HL-60 (cell line): ENCODE results near the gene GMEB2.

ENCODE experiments used
- DNase-seq, 2 experiments: peaks; one replicate each; pipeline ENCODE4 v3.0.0-alpha.2; 2010 to 2020; ENCODE audit warnings: low read depth in 1 of 2, low spot score in 1 of 2
- H3K27ac ChIP-seq: fragments of 250-450 bp; sonication (Bioruptor Pico); replicated peaks from 2 replicates; pipeline ENCODE4 v1.5.1; 2020; ENCODE audit warnings: mild to moderate bottlenecking, moderate library complexity
- H3K27me3 ChIP-seq: fragments of 250-450 bp; sonication (Bioruptor Pico); 2 replicates; pipeline ENCODE4 v1.5.1; 2021; ENCODE audit warnings: mild to moderate bottlenecking, moderate library complexity; ENCODE audit not compliant: insufficient read depth, poor library complexity, severe bottlenecking
- H3K4me3 ChIP-seq: replicated peaks from 2 replicates; pipeline ENCODE4 v1.5.1; 2011; ENCODE audit warnings: mild to moderate bottlenecking, control low read depth, low read length; ENCODE audit not compliant: insufficient read depth
- GABPA ChIP-seq: IDR thresholded peaks from 2 replicates; pipeline ENCODE4 v1.6.1; 2012; ENCODE audit warnings: low read depth
- POLR2AphosphoS5 ChIP-seq: IDR thresholded peaks from 2 replicates; pipeline ENCODE4 v1.6.1; 2012; ENCODE audit warnings: low read depth
- REST ChIP-seq: IDR thresholded peaks from 2 replicates; pipeline ENCODE4 v1.6.1; 2012; ENCODE audit warnings: low read depth; ENCODE audit not compliant: insufficient replicate concordance
- SPI1 ChIP-seq: IDR thresholded peaks from 2 replicates; pipeline ENCODE4 v1.6.1; 2012; ENCODE audit warnings: low read depth, mild to moderate bottlenecking, borderline replicate concordance
- TF ChIP-seq, protein P1 (sequence below): IDR thresholded peaks from one replicate; pipeline ENCODE4 v1.5.1; 2011; ENCODE audit warnings: low read length, control low read depth, inconsistent platforms; ENCODE audit not compliant: insufficient read depth

GMEB2 gene

GRCh38 chr20:63570281-63571086 is 56.4 kb downstream of the GMEB2 start:
- no peak overlapping the region for H3K27ac ChIP-seq
- no peak overlapping the region for H3K4me3 ChIP-seq
- no peak for DNase-seq
- H3K27me3 ChIP-seq: peaks cover 50% of the 10 kb centered on the region
- TF ChIP-seq, protein P1, sequence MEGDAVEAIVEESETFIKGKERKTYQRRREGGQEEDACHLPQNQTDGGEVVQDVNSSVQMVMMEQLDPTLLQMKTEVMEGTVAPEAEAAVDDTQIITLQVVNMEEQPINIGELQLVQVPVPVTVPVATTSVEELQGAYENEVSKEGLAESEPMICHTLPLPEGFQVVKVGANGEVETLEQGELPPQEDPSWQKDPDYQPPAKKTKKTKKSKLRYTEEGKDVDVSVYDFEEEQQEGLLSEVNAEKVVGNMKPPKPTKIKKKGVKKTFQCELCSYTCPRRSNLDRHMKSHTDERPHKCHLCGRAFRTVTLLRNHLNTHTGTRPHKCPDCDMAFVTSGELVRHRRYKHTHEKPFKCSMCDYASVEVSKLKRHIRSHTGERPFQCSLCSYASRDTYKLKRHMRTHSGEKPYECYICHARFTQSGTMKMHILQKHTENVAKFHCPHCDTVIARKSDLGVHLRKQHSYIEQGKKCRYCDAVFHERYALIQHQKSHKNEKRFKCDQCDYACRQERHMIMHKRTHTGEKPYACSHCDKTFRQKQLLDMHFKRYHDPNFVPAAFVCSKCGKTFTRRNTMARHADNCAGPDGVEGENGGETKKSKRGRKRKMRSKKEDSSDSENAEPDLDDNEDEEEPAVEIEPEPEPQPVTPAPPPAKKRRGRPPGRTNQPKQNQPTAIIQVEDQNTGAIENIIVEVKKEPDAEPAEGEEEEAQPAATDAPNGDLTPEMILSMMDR: no peak
- TF ChIP-seq GABPA (no peak), REST (no peak), SPI1 (no peak)

- Histone ChIP-seq H3K4me3 (no peak overlapping the region), H3K27ac (no peak overlapping the region), H3K27me3 (peaks cover 47% of the 10 kb centered on the region)
- TF ChIP-seq POLR2AphosphoS5: no peak
- TF ChIP-seq REST: no peak
- TF ChIP-seq GABPA: no peak
- TF ChIP-seq, protein P1: no peak
- TF ChIP-seq SPI1: no peak
- peak in 1 of 2 experiments; percentile 32 for DNase-seq
These were observed 57.6 kb downstream of the GMEB2 start for GRCh38 chr20:63568986-63569949.

- no peak for DNase-seq
- TF ChIP-seq SPI1 (no peak), GABPA (no peak), POLR2AphosphoS5 (no peak), REST (no peak)
- TF ChIP-seq, protein P1: no peak
- H3K27me3 ChIP-seq: peaks cover 42% of the 10 kb centered on the region
- no peak overlapping the region; the same call in 1 of the 2 replicates for H3K27ac ChIP-seq
- H3K4me3 ChIP-seq: no peak overlapping the region; the same call in 1 of the 2 replicates
These were observed 58.5 kb downstream of the GMEB2 start for GRCh38 chr20:63568170-63568981.
